HG03575 (cell line): Measurements from ENCODE around the gene UNC5CL.

ENCODE experiments used
- ATAC-seq: cut with Tn5 transposase; IDR thresholded peaks from one replicate; pipeline ENCODE4 v1.9.1; 2021; ENCODE audit not compliant: unreplicated experiment, insufficient number of reproducible peaks, low FRiP score; ENCODE audit errors: extremely low read depth

UNC5CL gene

GRCh38 chr6:41065550-41066026, 26.6 kb upstream of the UNC5CL start:
- ATAC-seq: no peak

GRCh38 chr6:41064841-41065240, 25.8 kb upstream of the UNC5CL start:
- no peak for ATAC-seq

DNA sequence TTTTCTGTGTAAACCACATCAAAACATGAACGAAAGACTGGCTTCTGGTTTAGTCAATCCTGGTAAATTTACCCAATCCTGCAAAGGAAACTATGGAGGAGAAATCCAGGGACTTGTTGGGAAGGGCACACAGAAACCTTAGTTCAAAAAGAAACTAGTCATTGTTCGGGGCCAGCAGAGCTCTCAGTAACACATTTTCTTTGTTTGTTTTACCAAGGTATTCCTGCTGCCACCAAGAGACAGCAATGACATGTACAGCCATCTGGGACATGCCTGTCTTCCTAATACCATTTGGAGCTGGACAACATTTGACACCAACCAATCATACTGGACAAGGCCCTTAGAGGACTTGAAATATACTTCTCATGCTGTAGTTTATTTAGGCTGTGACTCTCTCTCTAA, 24.9 kb upstream of the UNC5CL start:
- no peak for ATAC-seq

GRCh38 chr6:41062056-41062455, 23.0 kb upstream of the UNC5CL start:
- no peak for ATAC-seq

GRCh38 chr6:41061196-41061726, 22.2 kb upstream of the UNC5CL start:
- no peak for ATAC-seq

DNA sequence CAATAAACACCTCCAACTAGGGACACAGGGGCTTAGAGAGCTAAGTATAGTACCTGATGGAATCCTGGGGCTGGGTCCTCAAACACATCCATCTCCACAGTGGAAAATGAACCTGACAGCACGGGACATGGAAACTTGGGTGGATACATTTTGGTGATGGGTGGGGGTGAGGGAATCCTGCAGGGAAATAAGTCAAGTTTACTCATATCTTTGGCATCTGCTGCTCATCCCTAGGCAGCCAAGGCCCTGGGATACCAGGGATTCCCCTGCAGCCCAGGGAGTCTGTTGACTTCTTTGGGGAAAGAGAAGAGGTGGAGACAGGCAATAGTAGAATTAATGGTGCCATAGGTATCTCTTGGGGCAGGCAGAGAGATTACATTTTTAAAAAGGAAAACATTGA, 20.5 kb upstream of the UNC5CL start:
- no peak for ATAC-seq

- ATAC-seq: no peak
Measured at GRCh38 chr6:41058783-41059181, 19.8 kb upstream of the UNC5CL start.

DNA sequence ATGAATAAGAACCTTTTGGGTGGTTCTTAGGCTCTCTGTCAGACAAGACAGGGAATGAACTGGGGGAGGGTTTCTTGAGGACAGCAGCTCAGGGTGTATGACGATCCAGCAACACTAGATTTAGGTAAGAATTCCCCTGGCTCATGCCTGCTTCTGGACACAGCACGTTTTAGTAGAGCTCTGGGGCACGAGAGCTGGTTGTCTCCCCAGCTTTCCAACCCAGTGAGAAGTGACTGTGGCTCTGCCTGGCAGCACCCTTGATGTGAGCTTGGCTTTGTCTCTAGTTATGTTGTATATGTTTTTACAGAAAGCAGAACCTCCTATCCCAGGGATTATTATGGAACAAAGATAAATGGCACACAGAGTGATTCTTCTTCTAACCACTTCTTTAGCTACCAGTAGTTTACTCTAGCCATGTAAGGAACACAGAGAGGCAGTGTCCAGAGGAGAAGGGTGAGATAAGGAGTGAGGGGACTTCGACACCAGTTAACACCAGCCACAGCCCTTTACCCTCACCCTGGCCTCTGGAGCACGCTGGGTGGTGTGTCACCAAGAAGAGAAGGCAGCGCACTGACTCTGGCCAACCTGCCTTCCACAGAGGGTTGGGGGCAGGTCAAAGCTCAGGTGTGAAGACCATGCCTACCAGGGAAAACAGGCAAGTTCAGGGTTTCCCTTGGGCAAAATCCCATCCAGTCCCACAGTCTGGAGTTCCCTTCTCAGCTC, 17.9 kb upstream of the UNC5CL start:
- ATAC-seq: no peak

GRCh38 chr6:41055149-41055548, 16.1 kb upstream of the UNC5CL start:
- ATAC-seq: no peak

DNA sequence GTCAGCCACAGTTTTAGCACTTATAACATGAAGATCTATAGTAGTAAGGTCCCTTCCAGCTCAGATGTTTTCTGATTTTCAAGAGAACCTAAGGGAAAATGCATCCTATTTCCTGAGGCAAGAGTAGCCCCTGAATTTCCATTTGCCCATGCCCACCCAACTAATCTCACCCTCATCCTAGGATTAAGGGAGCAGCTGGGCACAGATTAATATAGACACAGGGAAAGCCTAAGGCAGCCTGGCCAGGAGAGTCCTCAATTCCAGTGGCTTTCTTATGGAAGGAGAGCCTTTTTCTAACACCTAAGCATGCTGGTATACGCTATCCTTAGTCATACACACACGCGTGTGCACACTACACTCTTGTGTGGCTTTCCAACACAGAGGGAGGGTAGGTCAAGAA, 15.5 kb upstream of the UNC5CL start:
- no peak for ATAC-seq

- no peak for ATAC-seq
Measured at GRCh38 chr6:41053041-41053440, 14.0 kb upstream of the UNC5CL start, which contains the start of gene APOBEC2. TSS of gene APOBEC2 (plus strand) at chr6:41053202. CDS start at chr6:41053348, 146 bp downstream.

GRCh38 chr6:41051873-41052272, 12.9 kb upstream of the UNC5CL start:
- ATAC-seq: no peak

DNA sequence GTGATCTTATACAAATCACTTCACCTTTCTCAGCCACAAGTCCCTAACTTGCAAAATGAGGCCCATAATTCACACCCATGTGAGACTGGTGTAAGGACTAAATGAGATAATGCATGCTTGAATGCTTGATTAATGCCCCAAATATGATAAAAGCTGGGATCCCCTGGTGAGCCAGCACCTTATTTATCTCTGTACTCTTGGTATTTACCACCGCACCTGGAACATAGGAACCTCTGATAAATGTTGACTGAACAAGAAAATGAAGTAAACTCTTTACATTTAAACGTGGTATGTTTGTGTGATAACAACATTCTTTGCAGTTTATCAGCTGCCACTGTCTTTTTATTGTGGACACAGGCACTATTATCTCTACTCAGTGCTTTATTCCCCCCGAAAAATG, 11.5 kb upstream of the UNC5CL start:
- no peak for ATAC-seq

DNA sequence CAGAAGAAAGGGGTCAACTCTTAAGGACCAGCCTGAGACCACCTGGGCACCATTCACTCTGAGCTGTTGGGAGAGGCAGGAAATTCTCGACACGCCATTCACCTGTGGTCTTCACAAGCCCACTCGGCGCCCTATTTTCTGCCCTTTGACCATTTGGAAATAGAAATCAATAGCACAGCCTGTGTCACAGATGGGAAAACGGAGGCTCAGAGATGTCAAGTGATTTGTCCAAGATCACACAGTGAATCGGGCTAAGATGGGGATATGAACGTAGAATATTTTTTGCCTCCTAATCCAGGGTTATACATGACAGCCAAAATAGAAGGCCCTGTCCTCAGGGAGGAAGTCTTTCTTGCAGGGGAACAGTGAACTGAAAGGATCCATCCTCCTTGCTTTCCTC, 10.9 kb upstream of the UNC5CL start:
- no peak for ATAC-seq

GRCh38 chr6:41049521-41049920, 10.5 kb upstream of the UNC5CL start:
- no peak for ATAC-seq

DNA sequence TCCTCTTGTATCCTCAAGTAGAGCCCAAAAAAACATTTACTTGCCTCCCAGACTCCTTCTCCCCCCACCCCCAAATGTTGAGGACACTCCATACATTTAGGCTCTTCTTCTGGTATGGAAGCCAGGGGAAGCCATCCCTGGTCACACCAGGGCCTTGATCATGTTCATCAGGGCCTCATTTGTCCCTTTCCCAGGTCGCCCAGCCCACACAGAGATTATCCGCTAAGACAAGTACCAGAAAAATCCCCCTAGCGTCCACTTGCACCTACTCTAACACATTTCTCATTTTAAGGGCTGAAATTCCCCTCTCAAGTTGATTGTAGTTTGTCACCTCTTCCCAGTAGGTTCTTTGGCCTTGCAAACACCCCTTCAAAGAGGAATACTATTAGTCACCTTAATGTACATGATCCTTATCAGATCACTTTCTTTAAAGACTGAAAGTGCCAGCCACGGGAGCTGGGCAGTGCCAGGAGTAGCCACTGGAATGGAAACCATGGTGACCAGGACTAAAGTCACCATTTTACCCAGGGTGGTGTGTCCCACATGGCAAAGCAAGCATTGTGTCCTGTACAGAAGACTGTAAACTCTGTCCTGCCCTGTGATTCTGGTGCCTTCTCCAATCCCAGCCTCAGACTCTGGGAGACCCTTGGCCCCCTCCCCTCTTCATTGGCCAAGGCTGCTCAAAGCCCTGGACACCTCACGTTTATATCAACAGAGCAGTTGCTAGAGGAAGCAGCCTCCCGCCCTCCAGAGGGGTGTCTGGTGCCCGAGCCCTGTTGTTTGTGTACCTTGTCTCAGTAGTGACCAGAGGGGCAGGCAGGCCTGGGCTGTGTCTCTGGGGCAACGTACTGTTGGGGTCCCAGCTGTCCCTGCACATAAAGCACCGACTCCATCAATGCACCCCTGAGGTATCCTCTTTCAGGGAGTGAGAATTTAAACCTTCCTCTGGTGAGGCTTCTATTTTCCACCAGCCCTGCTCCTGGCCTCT, 9.0 kb upstream of the UNC5CL start:
- no peak for ATAC-seq

DNA sequence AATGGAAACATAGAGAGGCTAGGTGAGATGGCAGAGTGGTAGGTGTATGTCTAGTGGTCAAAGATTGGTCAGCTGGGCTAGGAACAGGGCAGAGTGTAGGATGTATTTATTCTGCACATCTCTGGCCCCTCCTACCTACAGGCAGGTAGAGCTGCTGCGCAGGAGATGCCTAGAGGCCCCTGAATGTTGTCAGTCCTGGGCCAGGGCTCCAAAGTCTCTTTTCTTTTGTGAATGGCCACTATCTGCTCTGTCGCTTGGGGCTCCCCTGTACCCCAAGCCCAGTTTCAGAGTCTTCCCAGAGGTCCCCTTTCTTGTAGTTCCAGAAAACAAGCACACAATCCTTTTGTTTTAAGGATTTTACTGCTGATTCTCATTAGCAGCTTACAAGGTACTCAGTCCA, 8.3 kb upstream of the UNC5CL start:
- ATAC-seq: no peak

GRCh38 chr6:41046084-41046483, 7.1 kb upstream of the UNC5CL start:
- no peak for ATAC-seq

GRCh38 chr6:41045664-41046063, 6.6 kb upstream of the UNC5CL start:
- ATAC-seq: no peak

DNA sequence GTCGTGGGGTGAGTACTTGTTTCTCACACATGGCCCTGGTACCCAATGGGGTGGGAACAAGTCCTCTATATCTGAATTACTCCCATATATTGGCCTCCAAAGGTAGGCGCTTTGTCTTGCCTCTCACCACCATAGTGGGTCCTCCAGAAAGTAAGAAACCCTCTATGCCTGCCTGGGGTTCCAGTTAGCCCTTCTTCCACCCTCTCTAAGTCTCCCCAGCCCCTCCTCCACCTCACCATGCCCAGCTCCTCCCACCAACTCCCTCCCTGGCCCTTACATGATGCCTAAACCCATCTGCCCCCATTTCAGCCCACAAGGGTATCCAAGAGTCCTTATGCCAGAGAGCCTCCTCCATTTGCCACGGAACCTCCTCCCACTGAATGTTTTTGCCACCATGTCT, 4.1 kb upstream of the UNC5CL start:
- no peak for ATAC-seq
